Stimulated activated CD8-positive, alpha-beta memory T cell treated with anti-CD3 and anti-CD28 coated beads, Interleukin-4, amount 100 ng/mL, for 48 hours (primary cell): ENCODE data around the gene FGF9.

Experiments used
- DNase-seq: peaks from one replicate; pipeline ENCODE4 v3.0.0-alpha.2; 2020

Gene FGF9

DNA sequence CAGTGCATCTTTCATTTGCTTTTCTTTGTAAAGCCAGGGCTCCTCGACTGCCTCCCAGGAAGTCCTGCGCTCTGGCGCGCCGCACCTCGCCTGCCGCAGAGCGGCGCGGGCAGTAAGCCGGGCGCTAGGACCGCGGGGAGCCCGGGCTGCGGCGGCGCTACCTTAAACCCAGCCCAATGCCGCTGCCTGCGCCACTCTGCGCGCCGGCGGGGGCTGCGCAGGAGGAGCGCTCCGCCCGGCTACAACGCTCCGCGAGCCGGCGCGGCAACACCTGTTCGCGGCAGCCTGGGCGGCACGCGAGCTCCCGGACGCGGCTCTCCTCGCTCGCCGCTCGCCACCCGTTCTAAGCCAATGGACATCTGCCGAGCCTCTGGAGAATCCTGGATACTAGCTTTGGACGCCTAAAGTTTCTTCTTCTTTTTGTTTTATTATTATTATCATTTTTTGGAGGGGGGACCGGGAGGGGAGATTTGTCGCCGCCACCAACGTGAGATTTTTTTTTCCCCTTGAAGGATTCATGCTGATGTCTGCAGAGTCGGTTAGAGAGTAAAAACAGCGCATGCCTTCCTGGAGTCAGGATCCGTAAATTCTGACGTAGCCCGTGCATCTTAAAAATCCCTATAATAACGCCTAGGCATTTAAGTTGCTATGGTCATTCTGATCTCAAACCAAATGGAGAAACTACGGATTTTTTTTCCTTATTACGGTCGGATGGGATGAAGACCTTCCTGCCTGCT is at the start of gene FGF9:
Gene FGF9, plus strand, starts transcription at position 191 of the 737 bp plus-strand sequence. CDS start 840 bp downstream, outside the sequence.
- DNase-seq: peak; percentile 80

DNA sequence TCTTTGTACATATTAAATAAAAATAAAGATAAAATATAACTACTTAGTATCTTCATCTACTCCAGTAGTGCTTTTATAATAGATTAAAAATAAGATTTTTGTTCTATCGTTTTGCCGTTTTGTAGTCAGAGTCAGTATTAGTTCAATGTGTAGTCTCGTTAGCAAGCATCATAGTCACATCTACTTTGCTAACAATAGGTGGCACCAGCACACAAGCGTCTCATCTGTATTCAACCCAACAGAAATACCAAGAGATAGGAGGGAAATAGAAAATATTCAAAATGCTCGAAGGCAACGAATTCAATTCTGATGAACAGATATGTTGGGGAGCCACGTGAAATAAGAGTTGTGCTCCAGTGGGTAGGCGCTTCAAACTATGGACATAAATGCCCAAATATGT is 45.5 kb upstream of the FGF9 start:
- no peak for DNase-seq

DNA sequence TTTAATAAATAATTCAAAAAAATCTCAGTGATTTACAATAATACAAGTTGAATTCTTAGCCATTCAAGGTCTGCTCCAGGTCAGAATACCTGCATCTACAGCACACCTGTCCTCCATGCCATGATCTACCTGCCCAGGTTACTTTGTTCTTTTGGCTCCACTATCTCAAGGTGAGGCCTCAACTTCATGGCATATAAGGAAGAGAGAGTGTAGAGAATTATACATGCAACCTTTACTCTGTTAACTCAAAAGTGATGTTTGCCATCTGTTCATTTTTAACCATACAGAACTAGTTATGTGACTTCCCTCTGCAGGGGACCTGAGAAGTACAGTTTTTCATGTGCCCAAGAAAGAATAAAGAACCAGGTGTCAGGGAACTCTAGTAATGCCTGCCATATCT is 38.7 kb upstream of the FGF9 start:
- DNase-seq: no peak

DNA sequence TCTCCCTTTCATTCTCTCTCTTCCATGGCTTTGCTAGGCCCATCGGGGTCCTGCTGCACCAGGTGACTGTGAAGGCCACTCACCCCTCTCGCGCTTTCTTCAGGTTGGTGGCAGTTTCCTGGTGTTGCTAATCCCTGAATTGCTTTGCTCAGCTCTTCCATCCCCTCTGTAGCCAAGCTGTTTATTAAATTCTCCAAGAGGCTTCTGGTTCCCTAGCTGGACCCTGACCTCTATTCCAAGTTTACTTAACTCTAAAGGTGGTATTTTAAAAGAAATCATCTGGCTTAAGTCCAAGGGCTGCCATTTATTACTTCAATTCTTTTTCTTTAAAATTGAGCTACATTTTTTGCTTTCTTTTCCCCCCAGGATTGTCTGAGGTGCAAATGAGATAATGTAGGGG is 34.2 kb upstream of the FGF9 start:
- no peak for DNase-seq

DNA sequence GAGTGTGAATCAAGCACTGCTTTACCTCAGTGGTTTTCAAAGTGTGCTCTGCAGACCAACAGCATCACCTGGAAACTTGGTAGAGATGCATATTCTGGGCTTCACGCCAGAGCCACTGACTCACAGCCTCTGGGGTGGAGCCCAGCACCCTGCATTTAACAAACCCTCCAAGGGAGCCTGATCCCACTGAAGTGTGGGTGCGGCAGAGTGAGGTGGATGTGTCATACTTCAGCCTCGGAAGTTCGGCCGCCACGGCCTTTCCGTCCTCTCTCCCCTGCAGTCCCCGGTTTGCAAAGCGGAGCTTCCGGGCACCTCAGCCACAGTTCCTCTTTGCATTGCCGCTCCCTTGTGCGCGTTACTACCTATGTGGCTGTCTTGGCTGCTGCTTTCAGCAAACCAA is 33.6 kb upstream of the FGF9 start:
- peak; percentile 39 for DNase-seq

DNA sequence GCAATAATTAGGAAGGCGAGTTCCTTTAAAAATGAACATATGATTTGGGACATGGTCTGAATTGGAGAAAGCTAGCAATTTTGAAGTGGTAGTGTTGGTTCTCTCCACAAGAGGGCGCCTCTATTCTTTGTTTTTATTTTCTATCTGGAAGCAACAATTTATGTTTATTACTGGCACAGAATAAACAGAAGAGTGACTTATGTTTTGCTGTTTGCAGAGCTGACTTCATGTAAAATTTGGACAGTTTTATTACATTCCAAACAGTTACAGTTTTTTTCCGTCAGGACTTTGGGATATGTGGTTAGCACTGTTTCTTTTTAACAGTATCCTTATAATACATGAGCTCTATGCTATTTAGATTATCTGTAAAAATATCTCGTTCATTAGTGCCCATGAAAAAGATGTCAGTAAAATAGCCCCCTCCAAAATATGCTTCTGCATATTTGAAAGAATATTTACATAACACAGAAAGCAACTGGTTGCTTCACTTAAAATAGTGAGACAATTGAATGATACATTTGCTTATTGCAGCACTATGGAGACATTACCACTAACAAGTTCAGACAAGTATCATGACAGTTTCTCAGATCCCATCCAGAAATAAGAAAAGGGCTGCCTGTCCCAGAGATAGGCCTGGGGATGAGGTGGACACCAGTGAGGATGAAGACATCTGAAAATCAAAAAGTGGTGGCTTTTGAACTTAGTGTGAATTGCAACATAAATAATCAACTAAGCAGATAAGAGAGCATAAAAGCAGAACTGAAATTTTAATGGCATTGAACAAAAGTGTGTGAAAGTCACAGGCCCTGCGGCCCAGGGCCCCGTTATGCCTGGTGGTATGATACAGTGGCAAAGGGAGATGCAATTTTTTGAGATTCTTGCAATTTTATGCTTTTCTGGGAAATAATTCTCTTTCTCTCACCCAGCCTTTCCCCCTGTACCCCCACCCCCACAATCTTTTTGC is 32.3 kb upstream of the FGF9 start:
- DNase-seq: peak; percentile 43

DNA sequence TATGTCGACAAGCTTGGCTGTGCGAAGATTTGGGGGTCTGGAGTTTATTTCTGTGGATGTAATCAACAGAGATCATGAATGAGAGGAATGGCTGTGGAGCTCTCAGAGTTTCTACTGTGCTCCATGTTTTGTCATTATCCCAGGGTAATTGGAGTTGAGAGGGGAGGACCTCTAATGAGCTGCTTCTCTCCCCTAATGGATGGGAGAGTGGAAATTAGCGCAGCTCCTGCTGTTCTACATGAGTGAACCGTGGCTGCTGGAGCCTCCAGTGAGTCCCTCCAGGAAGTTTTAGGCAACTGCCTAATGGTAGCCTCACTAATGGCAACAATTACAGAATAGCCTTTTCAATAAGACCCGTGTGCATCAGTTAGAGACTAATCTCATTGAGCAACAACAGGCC is 31.3 kb upstream of the FGF9 start:
- no peak for DNase-seq

DNA sequence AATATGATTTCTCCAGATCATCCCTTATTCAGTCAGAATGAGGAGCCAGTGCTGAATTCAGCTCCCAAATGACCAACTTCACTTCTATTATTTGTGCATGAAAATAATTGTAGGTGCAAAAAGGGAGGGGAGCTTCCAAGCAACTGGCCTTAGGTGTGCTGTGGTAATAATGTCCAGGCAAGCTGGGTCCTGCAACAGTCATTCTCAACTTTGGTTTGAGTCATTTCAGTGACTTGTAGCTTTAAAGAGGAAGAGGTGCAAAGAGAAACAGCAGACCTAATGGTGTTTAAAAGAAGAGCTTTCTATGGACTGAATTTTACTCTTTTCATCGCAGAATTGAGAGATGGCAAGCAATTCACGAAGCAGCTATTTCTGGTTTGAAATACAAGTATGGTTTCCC is 29.2 kb upstream of the FGF9 start:
- no peak for DNase-seq

DNA sequence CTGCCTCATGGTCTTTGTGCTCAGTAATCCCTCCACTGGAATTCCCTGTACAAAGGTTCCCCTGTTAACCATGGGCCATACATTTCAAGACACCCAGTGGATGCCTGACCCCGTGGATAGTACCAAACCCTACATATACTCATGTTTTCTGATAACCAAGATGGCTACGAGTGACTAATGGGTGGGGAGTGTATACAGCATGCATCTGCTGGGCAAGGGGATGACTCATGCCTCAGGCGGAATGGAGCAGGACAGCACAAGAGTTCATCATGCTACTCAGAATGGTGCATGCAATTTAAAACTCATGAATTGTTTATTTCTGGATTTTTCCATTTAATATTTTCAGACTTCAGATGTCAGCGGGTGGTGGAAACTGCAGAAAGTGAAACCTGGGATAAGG is 13.3 kb upstream of the FGF9 start:
- DNase-seq: no peak

DNA sequence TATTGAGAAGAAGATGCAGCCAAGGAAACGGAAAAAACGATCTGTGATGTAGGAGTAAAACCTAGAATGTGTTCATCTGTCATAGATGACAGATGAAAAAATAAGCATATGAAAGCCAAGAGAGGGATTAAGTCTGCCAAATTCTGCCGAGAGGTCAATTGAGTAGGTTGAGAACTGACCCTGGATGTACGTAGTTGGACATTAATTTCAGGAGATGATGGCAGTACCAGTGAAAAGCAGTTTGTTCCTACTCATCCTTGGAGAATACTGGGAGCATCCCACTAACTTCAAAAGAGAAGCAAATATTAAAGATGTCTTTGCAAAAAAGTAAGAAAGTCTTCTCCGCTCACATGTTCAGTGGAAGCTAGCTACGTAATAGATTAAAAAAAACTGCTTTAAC is 11.8 kb upstream of the FGF9 start:
- DNase-seq: no peak

DNA sequence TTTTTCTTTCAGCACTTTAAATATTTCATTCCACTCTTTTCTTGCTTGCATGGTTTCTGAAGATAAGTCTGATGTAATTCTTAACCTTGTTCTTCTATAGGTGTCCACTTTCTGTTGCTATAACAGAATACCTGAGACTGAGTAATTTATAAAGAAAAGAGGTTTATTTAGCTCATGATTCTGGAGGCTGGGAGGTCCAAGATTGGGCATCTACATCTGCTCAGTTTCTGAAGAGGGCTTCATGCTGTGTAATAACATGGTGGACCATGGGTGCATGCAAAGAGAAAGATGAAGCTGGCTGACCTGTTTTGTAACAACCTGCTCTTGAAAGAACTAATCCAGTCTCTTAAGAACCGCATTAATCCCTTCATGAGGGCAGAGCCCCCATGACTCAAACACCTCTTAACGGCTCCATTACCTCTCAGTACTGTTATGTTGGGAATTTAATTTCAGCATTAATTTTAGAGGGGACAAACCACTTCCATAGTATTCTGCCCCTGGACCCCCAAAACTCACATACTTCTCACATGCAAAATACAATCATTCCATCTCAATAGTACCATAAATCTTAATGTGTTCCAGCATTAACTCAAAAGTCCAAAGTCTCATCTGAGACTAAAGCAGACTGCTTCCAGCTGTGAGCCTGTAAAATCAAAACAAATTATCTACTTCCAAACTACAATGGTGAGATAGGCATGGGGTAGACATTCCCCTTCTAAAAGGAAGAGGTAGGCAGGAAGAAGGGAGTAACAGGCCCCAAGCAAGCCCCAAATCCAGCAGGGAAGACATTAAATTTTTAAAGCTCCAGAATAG is 9.6 kb upstream of the FGF9 start:
- no peak for DNase-seq

DNA sequence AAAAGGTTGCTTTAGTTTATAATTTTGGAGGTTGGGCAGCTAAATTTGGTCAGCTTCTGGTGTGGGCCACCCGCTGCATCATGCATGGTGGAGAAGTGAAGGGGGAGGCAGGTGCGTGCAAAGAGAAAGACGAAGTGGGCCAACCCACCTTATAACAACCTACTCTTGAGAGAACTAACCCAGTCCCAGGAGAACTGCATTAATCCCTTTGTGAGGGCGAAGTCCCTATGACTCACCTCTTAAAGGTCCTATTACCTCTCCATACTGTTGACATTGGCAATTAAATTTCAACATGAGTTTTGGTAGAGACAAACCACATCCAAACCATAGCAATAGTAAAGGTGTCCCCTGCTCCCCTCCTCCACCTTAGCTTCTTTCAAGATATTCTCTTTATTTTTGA is 7.7 kb upstream of the FGF9 start:
- DNase-seq: no peak

DNA sequence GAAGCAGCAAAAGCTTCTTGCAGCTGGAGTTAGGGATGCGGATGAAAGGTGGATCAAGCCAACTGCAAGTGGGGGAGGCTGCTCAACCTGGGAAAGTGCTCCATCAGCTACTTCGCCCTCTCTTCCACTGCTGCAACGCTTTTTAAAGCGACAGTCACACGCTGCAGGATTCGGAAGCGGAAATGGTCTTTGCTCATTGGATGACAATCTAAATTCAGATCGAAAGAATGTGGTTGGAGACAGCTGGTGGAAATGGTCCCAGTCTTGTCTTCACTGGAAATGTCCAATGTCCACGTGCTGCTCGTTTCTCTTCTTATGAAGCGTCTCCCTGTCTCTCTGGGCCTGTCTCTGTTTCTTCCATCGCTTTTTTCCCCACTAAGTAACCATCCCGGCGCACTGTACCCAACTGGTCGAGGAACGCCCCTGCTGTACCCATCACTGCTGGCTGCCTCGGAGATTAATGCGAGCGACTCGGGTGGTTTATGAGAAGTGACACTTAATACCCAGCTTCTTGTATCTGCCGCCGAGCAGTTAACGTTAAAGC is 2.1 kb upstream of the FGF9 start:
- DNase-seq: peak; percentile 55

DNA sequence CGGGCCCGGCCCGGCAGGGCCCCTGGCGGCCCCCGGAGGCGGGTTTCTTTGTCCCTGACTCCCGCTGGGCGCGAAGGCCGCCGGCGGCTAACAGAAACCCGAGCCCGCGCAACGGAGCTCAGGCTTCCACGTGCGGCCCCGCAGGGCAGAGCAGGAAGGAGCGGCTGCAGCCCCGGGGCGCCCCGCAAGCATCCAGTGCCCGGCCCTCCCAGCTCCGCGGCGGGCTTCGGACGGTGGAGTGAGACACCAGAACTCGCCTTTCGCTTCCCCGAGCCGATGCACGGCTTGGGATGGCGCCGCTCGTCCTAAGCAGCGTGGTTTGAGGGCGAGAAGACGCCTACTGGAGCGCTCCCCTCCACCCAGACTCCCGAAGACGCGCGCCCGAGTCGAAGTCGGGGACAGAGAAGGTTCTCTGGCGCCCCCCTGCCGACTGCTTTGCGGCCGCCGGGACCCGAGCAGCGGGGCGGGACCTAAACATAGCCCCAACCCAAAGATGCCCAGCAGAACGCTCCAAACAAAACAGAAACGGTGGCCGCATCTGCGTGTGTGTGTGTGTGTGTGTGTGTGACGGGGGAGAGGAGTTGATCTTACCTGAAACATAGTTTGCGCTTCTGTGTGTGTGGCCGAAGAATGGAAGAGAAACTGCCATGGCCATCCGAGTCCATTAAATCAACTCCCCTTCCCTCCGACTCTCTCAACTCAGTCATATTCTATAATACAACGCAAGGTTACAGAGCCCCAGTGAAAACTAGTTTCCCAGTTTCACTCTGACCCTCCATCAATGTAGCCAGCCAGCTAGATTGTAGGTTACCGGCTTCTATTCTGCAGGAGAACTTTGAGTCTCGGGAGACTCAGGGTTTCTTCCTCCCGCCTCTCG is 629 bp upstream of the FGF9 start:
- DNase-seq: peak; percentile 75

DNA sequence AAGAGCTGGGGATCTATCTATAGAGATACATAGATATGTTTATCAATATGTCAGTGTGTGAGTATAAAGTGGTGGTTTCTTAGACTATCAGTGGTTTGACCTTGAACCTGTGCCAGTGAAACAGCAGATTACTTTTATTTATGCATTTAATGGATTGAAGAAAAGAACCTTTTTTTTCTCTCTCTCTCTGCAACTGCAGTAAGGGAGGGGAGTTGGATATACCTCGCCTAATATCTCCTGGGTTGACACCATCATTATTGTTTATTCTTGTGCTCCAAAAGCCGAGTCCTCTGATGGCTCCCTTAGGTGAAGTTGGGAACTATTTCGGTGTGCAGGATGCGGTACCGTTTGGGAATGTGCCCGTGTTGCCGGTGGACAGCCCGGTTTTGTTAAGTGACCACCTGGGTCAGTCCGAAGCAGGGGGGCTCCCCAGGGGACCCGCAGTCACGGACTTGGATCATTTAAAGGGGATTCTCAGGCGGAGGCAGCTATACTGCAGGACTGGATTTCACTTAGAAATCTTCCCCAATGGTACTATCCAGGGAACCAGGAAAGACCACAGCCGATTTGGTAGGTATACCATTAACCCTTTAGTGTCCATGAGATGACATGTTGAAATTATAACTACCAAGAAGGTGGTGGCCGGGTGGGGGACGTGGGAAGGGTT is 880 bp downstream of the FGF9 start:
- no peak for DNase-seq

DNA sequence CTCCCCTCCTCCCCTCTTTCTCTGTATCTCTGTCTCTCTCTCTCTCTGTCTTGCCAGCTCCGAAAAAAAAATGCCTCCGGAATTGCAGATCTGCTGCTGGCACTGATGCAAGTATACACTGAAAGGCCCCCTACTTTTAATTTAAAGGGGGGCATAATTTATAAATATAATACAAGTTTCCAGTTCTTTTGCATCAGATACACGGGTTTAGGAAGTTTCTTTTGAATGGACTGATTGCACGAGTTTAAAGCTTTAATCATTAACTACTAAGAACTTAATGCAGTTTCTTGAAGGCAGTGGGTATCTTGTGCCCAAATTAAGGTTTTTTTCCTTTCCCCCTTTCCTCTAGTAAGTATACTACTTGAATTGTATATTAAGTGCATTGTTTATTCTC is 1.4 kb downstream of the FGF9 start:
- no peak for DNase-seq

DNA sequence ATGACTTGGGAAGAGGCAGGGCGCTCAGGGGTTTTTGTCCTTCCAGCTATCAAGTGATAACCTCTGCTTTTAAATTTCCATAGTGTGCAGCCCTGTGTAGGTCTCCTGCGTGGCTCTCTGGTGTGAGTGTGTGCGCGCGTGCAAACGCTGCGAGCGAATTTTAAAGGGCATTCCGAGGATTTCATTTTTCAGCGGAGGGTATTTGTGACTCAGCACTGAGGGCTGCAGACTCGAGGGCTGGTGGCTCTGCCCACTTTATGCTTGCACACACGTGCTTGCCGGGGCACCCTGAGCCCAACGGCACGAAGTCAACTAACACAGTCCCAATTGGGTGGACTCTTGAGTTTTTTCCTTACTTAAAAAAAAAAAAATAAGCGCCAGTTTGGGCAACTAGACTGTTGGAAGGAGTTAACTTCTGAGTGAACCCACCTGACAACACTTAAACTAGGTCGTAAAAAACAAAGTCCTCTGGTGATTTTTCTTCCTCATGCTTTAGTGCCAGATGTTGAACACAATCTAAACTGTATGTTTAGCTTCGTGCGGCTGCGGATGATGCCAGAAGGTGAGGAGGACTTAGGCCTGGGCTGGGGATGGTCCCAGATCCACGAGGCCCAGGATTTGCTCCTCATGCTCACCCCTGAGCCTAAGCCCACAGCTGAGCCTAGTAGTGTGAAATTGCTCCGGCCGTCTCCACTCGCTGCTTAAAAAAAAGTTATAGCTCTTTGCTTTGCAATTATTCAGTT is 2.1 kb downstream of the FGF9 start:
- no peak for DNase-seq

DNA sequence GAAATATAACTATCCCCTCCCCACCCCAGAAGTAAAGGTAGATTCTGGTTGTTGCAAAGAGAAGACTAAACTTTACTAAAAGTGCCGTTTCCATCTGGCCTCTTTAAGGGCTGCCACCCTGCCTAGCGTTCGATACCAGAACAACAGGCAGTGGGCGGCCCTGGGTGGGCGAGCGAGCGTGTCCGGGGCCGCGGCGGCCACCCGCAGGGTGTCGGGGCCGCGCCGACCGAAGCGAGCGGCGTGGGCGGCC is 2.6 kb downstream of the FGF9 start:
- DNase-seq: peak; percentile 48

DNA sequence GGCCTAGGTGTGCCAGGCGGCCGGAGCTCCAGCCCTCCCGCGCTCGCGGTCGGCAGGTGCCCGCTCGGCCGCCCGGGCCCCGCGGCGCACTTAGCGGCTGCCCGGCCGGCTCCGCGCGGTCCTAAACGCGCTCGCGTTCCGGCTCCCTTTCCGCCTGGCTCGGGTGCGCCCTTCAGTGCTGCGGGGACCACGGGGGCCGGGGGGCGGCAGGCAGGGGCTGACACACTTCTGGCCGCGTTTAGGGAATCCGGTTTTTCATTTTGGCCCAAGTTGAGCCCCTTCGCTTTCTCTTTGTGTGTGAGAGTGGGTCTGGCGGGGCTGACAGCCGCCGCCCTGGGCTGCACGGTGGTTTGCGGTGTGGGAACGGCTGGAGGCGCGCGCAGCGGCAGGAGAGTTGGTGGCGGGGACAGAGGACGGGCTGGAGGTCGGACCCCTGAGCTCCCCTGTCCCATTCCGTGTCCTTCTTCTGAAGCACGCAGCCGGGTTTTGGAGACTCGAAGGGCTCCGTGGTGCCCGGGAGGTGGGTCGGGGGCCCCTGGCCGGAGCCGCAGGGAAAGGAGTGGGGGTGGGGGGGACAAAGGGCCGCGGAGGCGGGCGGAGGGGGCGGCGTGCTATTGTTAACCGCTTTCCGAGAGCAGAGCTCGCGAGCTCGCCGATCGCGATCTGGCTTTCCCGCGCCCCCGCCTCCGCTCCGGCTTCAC is 3.1 kb downstream of the FGF9 start:
- DNase-seq: peak; percentile 57

DNA sequence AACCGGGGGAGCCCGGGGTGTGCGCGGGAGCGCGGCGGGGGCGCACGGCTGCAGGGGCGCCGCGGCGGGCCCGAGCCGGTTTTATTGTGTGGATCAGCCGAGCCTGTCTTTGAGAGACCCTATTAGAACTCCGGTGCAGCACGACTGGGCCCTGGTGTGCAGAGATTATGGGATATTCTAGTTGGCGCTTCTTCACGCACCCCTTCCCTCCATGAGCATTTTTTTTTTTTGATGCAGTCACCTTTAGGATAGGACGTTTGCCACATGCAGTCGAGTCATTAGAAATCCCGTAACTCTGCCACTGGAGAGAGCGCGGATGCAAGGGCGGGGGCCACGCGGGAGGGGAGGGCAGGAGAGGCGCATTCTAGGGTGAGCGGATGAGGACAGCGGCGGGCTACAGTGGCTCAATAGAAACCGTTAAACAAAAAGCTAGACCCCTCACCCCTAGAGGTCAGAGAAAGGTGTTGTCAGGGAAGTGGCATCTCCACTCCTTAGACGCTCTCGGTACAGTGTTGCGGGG is 3.7 kb downstream of the FGF9 start:
- no peak for DNase-seq
